HG02884 (cell line): ENCODE results near the gene TUFT1.
"Not testable (repeated sequence)": the region's sequence is repeated elsewhere in the genome, so short reads cannot be mapped to it uniquely, and the experiment has no call there.

ENCODE experiments used
- ATAC-seq: cut with Tn5 transposase; IDR thresholded peaks from one replicate; pipeline ENCODE4 v1.9.1; 2021; ENCODE audit warnings: mild to moderate bottlenecking, moderate library complexity; ENCODE audit not compliant: unreplicated experiment

The TUFT1 gene

GRCh38 chr1:151511636-151512215 lies 28.4 kb upstream of the TUFT1 start:
- ATAC-seq, result no peak

GRCh38 chr1:151512326-151512725 lies 27.8 kb upstream of the TUFT1 start:
- no peak for ATAC-seq

GRCh38 chr1:151512801-151513625 lies 27.1 kb upstream of the TUFT1 start:
- ATAC-seq, result no peak

- no peak for ATAC-seq
Measured at GRCh38 chr1:151513626-151514121, 26.4 kb upstream of the TUFT1 start.

GRCh38 chr1:151514366-151514765 lies 25.7 kb upstream of the TUFT1 start:
- no peak for ATAC-seq

- no peak for ATAC-seq
Measured at GRCh38 chr1:151515265-151515664, 24.8 kb upstream of the TUFT1 start.

GRCh38 chr1:151516031-151516511 lies 24.0 kb upstream of the TUFT1 start:
- no peak for ATAC-seq

- ATAC-seq, result no peak
Measured at GRCh38 chr1:151518431-151518830, 21.7 kb upstream of the TUFT1 start.

GRCh38 chr1:151518936-151519335 lies 21.2 kb upstream of the TUFT1 start:
- no peak for ATAC-seq

GRCh38 chr1:151519667-151520066 lies 20.4 kb upstream of the TUFT1 start:
- no peak for ATAC-seq

GRCh38 chr1:151520359-151520758 lies 19.8 kb upstream of the TUFT1 start:
- no peak for ATAC-seq

- ATAC-seq, result not testable (repeated sequence)
Measured at GRCh38 chr1:151522427-151522826, 17.7 kb upstream of the TUFT1 start.

GRCh38 chr1:151523326-151523725 lies 16.8 kb upstream of the TUFT1 start:
- ATAC-seq, result no peak

GRCh38 chr1:151524736-151525135 lies 15.4 kb upstream of the TUFT1 start:
- no peak for ATAC-seq

GRCh38 chr1:151526735-151527525 lies 13.2 kb upstream of the TUFT1 start:
- no peak for ATAC-seq

- no peak for ATAC-seq
Measured at GRCh38 chr1:151529211-151529702, 10.9 kb upstream of the TUFT1 start.

- no peak for ATAC-seq
Measured at GRCh38 chr1:151529781-151530180, 10.3 kb upstream of the TUFT1 start.

- ATAC-seq, result no peak
Measured at GRCh38 chr1:151530461-151530860, 9.6 kb upstream of the TUFT1 start.

- no peak for ATAC-seq
Measured at GRCh38 chr1:151533870-151534269, 6.2 kb upstream of the TUFT1 start.

GRCh38 chr1:151534662-151535278 lies 5.3 kb upstream of the TUFT1 start:
- no peak for ATAC-seq
